Adrenal gland (tissue), 12 donors: ENCODE measurements around the gene STX2. TPM values are rescaled to one million over a fixed set of nuclear protein-coding genes. Genes with fewer than 3 reads are reported as not detected.

Experiments
- DNase-seq, 7 donors: peaks; one replicate each; pipeline ENCODE4 v3.0.0-alpha.2; 2019 to 2020
- H3K27ac ChIP-seq, 5 donors: fragments of 200-600 bp; sonication (generic) in 4 of 5; 1 replicate in 3 of 5; 2 replicates in 2 of 5; pipeline versions ENCODE4 v1.5.1 to v1.8.0; 2016 to 2020; ENCODE audit warnings: mild to moderate bottlenecking in 1 of 5
- H3K27me3 ChIP-seq: fragments of 200-600 bp; 2 replicates; pipeline ENCODE4 v1.8.0; 2021
- H3K36me3 ChIP-seq, 2 donors: fragments of 200-600 bp; replicated peaks in 1 of 2; 1 replicate in 1 of 2; 2 replicates in 1 of 2; pipeline versions ENCODE4 v1.5.1 to v1.8.0; 2018 to 2022
- H3K4me1 ChIP-seq, 2 donors: fragments of 200-600 bp; replicated peaks in 1 of 2; 1 replicate in 1 of 2; 2 replicates in 1 of 2; pipeline versions ENCODE4 v1.5.1 to v1.8.0; 2018 to 2021
- H3K4me3 ChIP-seq, 4 donors: fragments of 200-600 bp; sonication (generic) in 3 of 4; one replicate each; pipeline ENCODE4 v1.5.1; 2016 to 2018
- H3K9me3 ChIP-seq, 3 donors: fragments of 200-600 bp; sonication (generic) in 1 of 3; replicated peaks in 1 of 3; 1 replicate in 2 of 3; 2 replicates in 1 of 3; pipeline versions ENCODE4 v1.5.1 to v1.8.0; 2016 to 2021
- CTCF ChIP-seq, 6 experiments: fragments of 450-650 bp in 4 of 6; fragments of 200-600 bp in 2 of 6; sonication (generic) in 1 of 6; IDR thresholded peaks; 1 replicate in 5 of 6; 2 replicates in 1 of 6; pipeline versions ENCODE4 v1.5.1 to v1.8.0; 2016 to 2021; ENCODE audit warnings: antibody characterized with exemption in 6 of 6, mild to moderate bottlenecking in 2 of 6, moderate library complexity in 1 of 6
- POLR2A ChIP-seq, 2 donors: fragments of 450-650 bp; IDR thresholded peaks; one replicate each; pipeline ENCODE4 v1.6.1; 2017; ENCODE audit warnings: antibody characterized with exemption in 2 of 2, mild to moderate bottlenecking in 2 of 2, moderate library complexity in 1 of 2
- WGBS, 4 donors: extraction: QIAGEN DNeasy Blood & Tissue Kit in 2 of 4; methylation state at CpG; one replicate each; pipeline versions ENCODE4 v1.1.5 to v1.1.7; 2013 to 2017; 5-methylcytosine and 5-hydroxymethylcytosine counted together
- intact Hi-C, 2 donors: fragments of 100-400 bp; cut with DNase I; formaldehyde crosslinking; loops; one replicate each; pipeline versions ENCODE4 v1.14.1 to v1.15.0; 2022 to 2023
- polyA plus RNA-seq, 3 donors: library from polyadenylated mRNA; stranded (reverse); fragments of 200-250 nt in 2 of 3; fragments of 350-450 nt in 1 of 3; fragmentation: Illumina TruSeq in 1 of 3; extraction: RNeasy Lipid Tissue Mini Kit (QIAGEN cat#74804) in 1 of 3; gene quantifications; one replicate each; pipeline ENCODE4 v1.2.3, GENCODE V29; 2013 to 2014
- total RNA-seq, 9 donors: library from RNA; depleted of rRNA in 4 of 9; stranded (reverse); fragments of >200 nt in 4 of 9; fragments of 120-200 nt in 1 of 9; fragmentation: NEBNext Ultra II Directional in 1 of 9; extraction: Animal tissue kit (Norgen Biotek cat#: 25700) in 1 of 9; gene quantifications; one replicate each; pipeline versions ENCODE4 v1.1.0 to v1.2.4, GENCODE V29; 2013 to 2023
- donor health status: healthy with polysubstance abuse.
- donor health status: Bipolar disorder and iron deficiency.
- donor health status: DM: yes; HTN: yes; CAD: no.
- donor health status: DM: no; HTN: no; CAD: no.
- donor health status: DM: no; HTN: no; CAD: no.
- donor health status: DM: yes; HTN: yes; CAD: no.

The STX2 gene
- total and polyA plus RNA-seq, 12 donors: 8.3 to 23.8 (median 13.6) TPM

- no peak for DNase-seq
- TF ChIP-seq CTCF (IDR thresholded peaks at IDR 0.05) (no peak), POLR2A (IDR thresholded peaks at IDR 0.05) (no peak)
- WGBS, 4 donors: 84 to 98% (median 91%) methylated on average over 5 of the region's 5 CpGs
- Histone ChIP-seq H3K9me3 (no peaks in the 10 kb centered on the region), H3K4me1 (no peaks in the 10 kb centered on the region), H3K27ac (no peak overlapping the region), H3K36me3 (peaks cover 0 to 41% of the 10 kb centered on the region in 2 donors), H3K27me3 (no peaks in the 10 kb centered on the region), H3K4me3 (no peak overlapping the region)
- intact Hi-C loops: no loop called here
These were observed 33.4 kb downstream of the STX2 start for GRCh38 chr12:130805635-130806034.

- TF ChIP-seq POLR2A (IDR thresholded peaks at IDR 0.05) (no peak), CTCF (IDR thresholded peaks at IDR 0.05) (no peak)
- WGBS, 4 donors: 94 to 97% (median 95%) methylated on average over 13 to 14 of the region's 14 CpGs
- no peaks in the 10 kb centered on the region for H3K4me1 ChIP-seq
- H3K36me3 ChIP-seq: peaks cover 0 to 47% of the 10 kb centered on the region in 2 donors
- DNase-seq: peak in 1 of 7 donors; percentile 33
- H3K9me3 ChIP-seq: no peaks in the 10 kb centered on the region
- intact Hi-C loops: no loop called here
- no peak overlapping the region for H3K27ac ChIP-seq
- H3K27me3 ChIP-seq: no peaks in the 10 kb centered on the region
- no peak overlapping the region for H3K4me3 ChIP-seq
These were observed 34.8 kb downstream of the STX2 start for GRCh38 chr12:130804216-130804615.

GRCh38 chr12:130803702-130804101, 35.3 kb downstream of the STX2 start:
- Histone ChIP-seq H3K36me3 (peaks cover 0 to 47% of the 10 kb centered on the region in 2 donors), H3K9me3 (no peaks in the 10 kb centered on the region), H3K27ac (no peak overlapping the region), H3K4me1 (no peaks in the 10 kb centered on the region), H3K4me3 (no peak overlapping the region), H3K27me3 (no peaks in the 10 kb centered on the region)
- intact Hi-C loops: no loop called here
- TF ChIP-seq POLR2A (IDR thresholded peaks at IDR 0.05) (no peak), CTCF (IDR thresholded peaks at IDR 0.05) (no peak)
- DNase-seq: no peak
- WGBS, 4 donors: 63 to 88% (median 75%) methylated on average over 5 of the region's 5 CpGs

GRCh38 chr12:130800312-130800711, 38.7 kb downstream of the STX2 start:
- TF ChIP-seq POLR2A (IDR thresholded peaks at IDR 0.05) (no peak), CTCF (IDR thresholded peaks at IDR 0.05) (no peak)
- no peak for DNase-seq
- Histone ChIP-seq H3K27me3 (no peaks in the 10 kb centered on the region), H3K36me3 (peaks cover 0 to 44% of the 10 kb centered on the region in 2 donors), H3K4me1 (no peaks in the 10 kb centered on the region), H3K4me3 (no peak overlapping the region), H3K27ac (no peak overlapping the region), H3K9me3 (no peaks in the 10 kb centered on the region)
- 87 to 100% (median 96%) methylated on average over 2 of the region's 2 CpGs for WGBS, 4 donors
- intact Hi-C loops: no loop called here
